ENCODE results near the gene FOXI1.
"Not testable (repeated sequence)": the region's sequence is repeated elsewhere in the genome, so short reads cannot be mapped to it uniquely, and the experiment has no call there.

Gene FOXI1

GRCh38 chr5:170078931-170079330 is 26.8 kb upstream of the FOXI1 start:
- no peak for TF ChIP-seq CTCF (IDR thresholded peaks at IDR 0.05; ENCODE audit: extremely low read depth, missing control alignments)
- DNase-seq (ENCODE audit: low spot score), result no peak

- TF ChIP-seq CTCF (IDR thresholded peaks at IDR 0.05; ENCODE audit: extremely low read depth, missing control alignments), result no peak
- no peak for DNase-seq (ENCODE audit: low spot score)
Observed at GRCh38 chr5:170080217-170080616, 25.5 kb upstream of the FOXI1 start.

- no peak for DNase-seq (ENCODE audit: low spot score)
- TF ChIP-seq CTCF (IDR thresholded peaks at IDR 0.05; ENCODE audit: extremely low read depth, missing control alignments), result no peak
Observed at GRCh38 chr5:170080786-170081445, 24.8 kb upstream of the FOXI1 start.

GRCh38 chr5:170081616-170082015 is 24.1 kb upstream of the FOXI1 start:
- DNase-seq (ENCODE audit: low spot score), result no peak
- TF ChIP-seq CTCF (IDR thresholded peaks at IDR 0.05; ENCODE audit: extremely low read depth, missing control alignments), result no peak

- no peak for DNase-seq (ENCODE audit: low spot score)
- TF ChIP-seq CTCF (IDR thresholded peaks at IDR 0.05; ENCODE audit: extremely low read depth, missing control alignments), result no peak
Observed at GRCh38 chr5:170082701-170083100, 23.0 kb upstream of the FOXI1 start.

- TF ChIP-seq CTCF (IDR thresholded peaks at IDR 0.05; ENCODE audit: extremely low read depth, missing control alignments), result no peak
- no peak for DNase-seq (ENCODE audit: low spot score)
Observed at GRCh38 chr5:170087168-170087817, 18.4 kb upstream of the FOXI1 start.

GRCh38 chr5:170092455-170093101 is 13.1 kb upstream of the FOXI1 start:
- DNase-seq (ENCODE audit: low spot score), result no peak
- no peak for TF ChIP-seq CTCF (IDR thresholded peaks at IDR 0.05; ENCODE audit: extremely low read depth, missing control alignments)

GRCh38 chr5:170094329-170094728 is 11.4 kb upstream of the FOXI1 start:
- DNase-seq (ENCODE audit: low spot score), result not testable (repeated sequence)
